WTC11 (cell line): ENCODE results near the gene SRPK1. TPM values are rescaled to one million over a fixed set of nuclear protein-coding genes. Genes with fewer than 3 reads are reported as not detected.

Source experiments
- ATAC-seq: fragments of 200-7000 bp; cut with Tn5 transposase; 2 replicates; pipeline ENCODE4 v1.10.0; 2021; ENCODE audit warnings: mild to moderate bottlenecking, moderate library complexity
- CTCF ChIA-PET: fragments of 300-600 bp; sonication (Branson Sonifier 250); formaldehyde crosslinking; loops from one replicate; lab custom pipeline; 2021; ENCODE audit warnings: antibody characterized with exemption; lab: Charles Lee
- POLR2A ChIA-PET: fragments of 350-600 bp; sonication (Branson Sonifier 250); formaldehyde crosslinking; loops from one replicate; lab custom pipeline; 2021; ENCODE audit warnings: antibody characterized with exemption; lab: Charles Lee
- DNase-seq: peaks from one replicate; pipeline ENCODE4 v3.0.0; 2021; ENCODE audit warnings: low spot score
- H3K27ac Mint-ChIP-seq: 2 replicates; pipeline ENCODE4 v1.8.0; 2021; ENCODE audit warnings: mixed read lengths
- H3K27me3 Mint-ChIP-seq: 2 replicates; pipeline ENCODE4 v1.8.0; 2021; ENCODE audit warnings: low read depth, mild to moderate bottlenecking, moderate library complexity, mixed read lengths
- H3K36me3 Mint-ChIP-seq: 2 replicates; pipeline ENCODE4 v1.8.0; 2021; ENCODE audit warnings: mixed read lengths
- H3K4me1 Mint-ChIP-seq: 2 replicates; pipeline ENCODE4 v1.8.0; 2022; ENCODE audit warnings: mixed read lengths
- H3K4me3 Mint-ChIP-seq: 2 replicates; pipeline ENCODE4 v1.8.0; 2021; ENCODE audit warnings: mild to moderate bottlenecking, moderate library complexity, mixed read lengths
- H3K9me3 Mint-ChIP-seq: 2 replicates; pipeline ENCODE4 v1.8.0; 2021; ENCODE audit warnings: mixed read lengths
- ATF1 ChIP-seq: sonication (generic); formaldehyde crosslinking; IDR thresholded peaks from 2 replicates; pipeline ENCODE4 v1.8.1; 2023; ENCODE audit warnings: mild to moderate bottlenecking, moderate library complexity, missing genetic modification reagents
- ATF2 ChIP-seq: sonication (generic); formaldehyde crosslinking; IDR thresholded peaks from 2 replicates; pipeline ENCODE4 v1.8.1; 2022; ENCODE audit warnings: low read depth, missing genetic modification reagents, borderline replicate concordance
- ATF6 ChIP-seq: sonication (generic); formaldehyde crosslinking; IDR thresholded peaks from 2 replicates; pipeline ENCODE4 v1.8.1; 2023; ENCODE audit warnings: mild to moderate bottlenecking, missing genetic modification reagents
- CTCF ChIP-seq: fragments of 200-600 bp; IDR thresholded peaks from 2 replicates; pipeline ENCODE4 v1.8.0; 2022; ENCODE audit warnings: antibody characterized with exemption
- E2F5 ChIP-seq: sonication (generic); formaldehyde crosslinking; IDR thresholded peaks from 2 replicates; pipeline ENCODE4 v1.8.1; 2022; ENCODE audit warnings: mild to moderate bottlenecking, moderate library complexity, missing genetic modification reagents
- ETV6 ChIP-seq: sonication (generic); formaldehyde crosslinking; IDR thresholded peaks from 2 replicates; pipeline ENCODE4 v1.8.1; 2022; ENCODE audit warnings: mild to moderate bottlenecking, missing genetic modification reagents
- JUN ChIP-seq: sonication (generic); formaldehyde crosslinking; IDR thresholded peaks from 2 replicates; pipeline ENCODE4 v1.8.0; 2023; ENCODE audit warnings: mild to moderate bottlenecking, missing genetic modification reagents
- MAX ChIP-seq: sonication (generic); formaldehyde crosslinking; IDR thresholded peaks from 2 replicates; pipeline ENCODE4 v1.8.0; 2022; ENCODE audit warnings: mild to moderate bottlenecking, missing genetic modification reagents
- MYBL2 ChIP-seq: sonication (generic); formaldehyde crosslinking; IDR thresholded peaks from 2 replicates; pipeline ENCODE4 v1.8.1; 2023; ENCODE audit warnings: mild to moderate bottlenecking, moderate library complexity, missing genetic modification reagents
- NFATC4 ChIP-seq: fragments of 250-450 bp; sonication (Bioruptor Pico); IDR thresholded peaks from 2 replicates; pipeline ENCODE4 v1.9.0; 2021; ENCODE audit warnings: mild to moderate bottlenecking
- NFE2L1 ChIP-seq: sonication (generic); formaldehyde crosslinking; IDR thresholded peaks from 2 replicates; pipeline ENCODE4 v1.8.1; 2023; ENCODE audit warnings: missing genetic modification reagents
- SMAD3 ChIP-seq: sonication (generic); formaldehyde crosslinking; IDR thresholded peaks from 2 replicates; pipeline ENCODE4 v1.8.0; 2022; ENCODE audit warnings: missing genetic modification reagents, mild to moderate bottlenecking, borderline replicate concordance
- SOX15 ChIP-seq: fragments of 250-450 bp; sonication (Bioruptor Pico); IDR thresholded peaks from 2 replicates; pipeline ENCODE4 v1.9.0; 2021; ENCODE audit warnings: mild to moderate bottlenecking
- TEAD1 ChIP-seq: sonication (generic); formaldehyde crosslinking; IDR thresholded peaks from 2 replicates; pipeline ENCODE4 v1.8.0; 2022; ENCODE audit warnings: mild to moderate bottlenecking, missing genetic modification reagents
- ZMAT4 ChIP-seq: fragments of 250-450 bp; sonication (Bioruptor Pico); IDR thresholded peaks from 2 replicates; pipeline ENCODE4 v1.9.0; 2021; ENCODE audit warnings: mild to moderate bottlenecking
- ZNF416 ChIP-seq: fragments of 250-450 bp; sonication (Bioruptor Pico); IDR thresholded peaks from 2 replicates; pipeline ENCODE4 v1.9.0; 2021; ENCODE audit warnings: mild to moderate bottlenecking, inconsistent platforms
- total RNA-seq: library from RNA; stranded (reverse); gene quantifications from 3 replicates; pipeline ENCODE4 v1.2.3, GENCODE V29; 2021
- TF ChIP-seq, protein P1 (sequence below): sonication (generic); formaldehyde crosslinking; IDR thresholded peaks from 2 replicates; pipeline ENCODE4 v1.8.0; 2022; ENCODE audit warnings: missing genetic modification reagents
- TF ChIP-seq, protein P2 (sequence below): sonication (generic); formaldehyde crosslinking; IDR thresholded peaks from 2 replicates; pipeline ENCODE4 v1.8.0; 2022; ENCODE audit warnings: mild to moderate bottlenecking, missing genetic modification reagents
- TF ChIP-seq, protein P3 (sequence below): fragments of 250-450 bp; sonication (Bioruptor Pico); IDR thresholded peaks from 2 replicates; pipeline ENCODE4 v2.1.2; 2022; ENCODE audit warnings: mild to moderate bottlenecking, moderate library complexity
- TF ChIP-seq, protein P4 (sequence below): sonication (generic); formaldehyde crosslinking; conservative IDR thresholded peaks from 2 replicates; pipeline ENCODE4 v1.8.1; 2022; ENCODE audit warnings: mild to moderate bottlenecking, missing genetic modification reagents
- TF ChIP-seq, protein P5 (sequence below): sonication (generic); formaldehyde crosslinking; IDR thresholded peaks from 2 replicates; pipeline ENCODE4 v1.8.1; 2023; ENCODE audit warnings: mild to moderate bottlenecking, missing genetic modification reagents, moderate library complexity

The SRPK1 gene
- total RNA-seq, 1 experiment from 2014 or later, result 100.0 TPM

- TF ChIP-seq ZNF416 (CRISPR knock-in tag), result 0 out of 2 replicates have a peak, but pooled peaks have one; percentile 61
- TF ChIP-seq, protein P1, sequence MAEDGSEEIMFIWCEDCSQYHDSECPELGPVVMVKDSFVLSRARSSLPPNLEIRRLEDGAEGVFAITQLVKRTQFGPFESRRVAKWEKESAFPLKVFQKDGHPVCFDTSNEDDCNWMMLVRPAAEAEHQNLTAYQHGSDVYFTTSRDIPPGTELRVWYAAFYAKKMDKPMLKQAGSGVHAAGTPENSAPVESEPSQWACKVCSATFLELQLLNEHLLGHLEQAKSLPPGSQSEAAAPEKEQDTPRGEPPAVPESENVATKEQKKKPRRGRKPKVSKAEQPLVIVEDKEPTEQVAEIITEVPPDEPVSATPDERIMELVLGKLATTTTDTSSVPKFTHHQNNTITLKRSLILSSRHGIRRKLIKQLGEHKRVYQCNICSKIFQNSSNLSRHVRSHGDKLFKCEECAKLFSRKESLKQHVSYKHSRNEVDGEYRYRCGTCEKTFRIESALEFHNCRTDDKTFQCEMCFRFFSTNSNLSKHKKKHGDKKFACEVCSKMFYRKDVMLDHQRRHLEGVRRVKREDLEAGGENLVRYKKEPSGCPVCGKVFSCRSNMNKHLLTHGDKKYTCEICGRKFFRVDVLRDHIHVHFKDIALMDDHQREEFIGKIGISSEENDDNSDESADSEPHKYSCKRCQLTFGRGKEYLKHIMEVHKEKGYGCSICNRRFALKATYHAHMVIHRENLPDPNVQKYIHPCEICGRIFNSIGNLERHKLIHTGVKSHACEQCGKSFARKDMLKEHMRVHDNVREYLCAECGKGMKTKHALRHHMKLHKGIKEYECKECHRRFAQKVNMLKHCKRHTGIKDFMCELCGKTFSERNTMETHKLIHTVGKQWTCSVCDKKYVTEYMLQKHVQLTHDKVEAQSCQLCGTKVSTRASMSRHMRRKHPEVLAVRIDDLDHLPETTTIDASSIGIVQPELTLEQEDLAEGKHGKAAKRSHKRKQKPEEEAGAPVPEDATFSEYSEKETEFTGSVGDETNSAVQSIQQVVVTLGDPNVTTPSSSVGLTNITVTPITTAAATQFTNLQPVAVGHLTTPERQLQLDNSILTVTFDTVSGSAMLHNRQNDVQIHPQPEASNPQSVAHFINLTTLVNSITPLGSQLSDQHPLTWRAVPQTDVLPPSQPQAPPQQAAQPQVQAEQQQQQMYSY (CRISPR knock-in tag), result no peak
- 0 out of 2 replicates have a peak, but pooled peaks have one; percentile 31 for TF ChIP-seq JUN (CRISPR knock-in tag)
- peak; percentile 94 for TF ChIP-seq E2F5 (CRISPR knock-in tag)
- no peak for TF ChIP-seq SOX15 (CRISPR knock-in tag)
- TF ChIP-seq, protein P2, sequence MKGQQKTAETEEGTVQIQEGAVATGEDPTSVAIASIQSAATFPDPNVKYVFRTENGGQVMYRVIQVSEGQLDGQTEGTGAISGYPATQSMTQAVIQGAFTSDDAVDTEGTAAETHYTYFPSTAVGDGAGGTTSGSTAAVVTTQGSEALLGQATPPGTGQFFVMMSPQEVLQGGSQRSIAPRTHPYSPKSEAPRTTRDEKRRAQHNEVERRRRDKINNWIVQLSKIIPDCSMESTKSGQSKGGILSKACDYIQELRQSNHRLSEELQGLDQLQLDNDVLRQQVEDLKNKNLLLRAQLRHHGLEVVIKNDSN, result no peak
- peak; percentile 54; the same call in 1 of the 2 replicates for TF ChIP-seq MAX (CRISPR knock-in tag)
Measured at GRCh38 chr6:35920793-35921732, at the start of gene SRPK1 (continued).

DNA sequence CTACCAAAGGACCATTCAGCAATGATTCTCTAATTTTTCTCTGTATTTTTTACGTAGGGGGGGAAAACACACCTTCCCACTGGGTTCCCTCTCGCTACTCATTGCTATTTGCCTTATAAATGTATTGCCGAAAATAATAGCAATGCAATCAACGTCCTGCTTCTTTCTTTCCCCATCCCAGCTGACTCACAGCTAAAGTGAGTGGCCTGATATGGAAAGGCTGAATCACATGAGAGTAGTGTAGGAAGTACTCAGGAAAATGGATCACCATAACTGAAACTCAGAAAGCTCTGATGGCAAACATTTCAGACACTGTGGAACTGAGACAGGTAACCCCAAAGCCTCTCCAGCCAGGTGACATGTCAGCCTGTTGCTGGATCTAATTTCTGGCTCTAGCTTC is 49.3 kb upstream of the SRPK1 start:
- H3K4me3 Mint-ChIP-seq, result no peak overlapping the region
- TF ChIP-seq SMAD3 (CRISPR knock-in tag) (no peak), CTCF (no peak), TEAD1 (CRISPR knock-in tag) (no peak), NFE2L1 (CRISPR knock-in tag) (no peak), MYBL2 (CRISPR knock-in tag) (no peak), ATF1 (CRISPR knock-in tag) (no peak), JUN (CRISPR knock-in tag) (no peak), ETV6 (no peak), ATF2 (CRISPR knock-in tag) (no peak), NFATC4 (CRISPR knock-in tag) (no peak), ATF6 (CRISPR knock-in tag) (no peak), SOX15 (CRISPR knock-in tag) (no peak), ZMAT4 (CRISPR knock-in tag) (no peak)
- TF ChIP-seq, protein P3, sequence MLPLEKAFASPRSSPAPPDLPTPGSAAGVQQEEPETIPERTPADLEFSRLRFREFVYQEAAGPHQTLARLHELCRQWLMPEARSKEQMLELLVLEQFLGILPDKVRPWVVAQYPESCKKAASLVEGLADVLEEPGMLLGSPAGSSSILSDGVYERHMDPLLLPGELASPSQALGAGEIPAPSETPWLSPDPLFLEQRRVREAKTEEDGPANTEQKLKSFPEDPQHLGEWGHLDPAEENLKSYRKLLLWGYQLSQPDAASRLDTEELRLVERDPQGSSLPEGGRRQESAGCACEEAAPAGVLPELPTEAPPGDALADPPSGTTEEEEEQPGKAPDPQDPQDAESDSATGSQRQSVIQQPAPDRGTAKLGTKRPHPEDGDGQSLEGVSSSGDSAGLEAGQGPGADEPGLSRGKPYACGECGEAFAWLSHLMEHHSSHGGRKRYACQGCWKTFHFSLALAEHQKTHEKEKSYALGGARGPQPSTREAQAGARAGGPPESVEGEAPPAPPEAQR (CRISPR knock-in tag), result no peak
- TF ChIP-seq, protein P4, sequence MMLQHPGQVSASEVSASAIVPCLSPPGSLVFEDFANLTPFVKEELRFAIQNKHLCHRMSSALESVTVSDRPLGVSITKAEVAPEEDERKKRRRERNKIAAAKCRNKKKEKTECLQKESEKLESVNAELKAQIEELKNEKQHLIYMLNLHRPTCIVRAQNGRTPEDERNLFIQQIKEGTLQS (CRISPR knock-in tag), result no peak
- TF ChIP-seq, protein P5, sequence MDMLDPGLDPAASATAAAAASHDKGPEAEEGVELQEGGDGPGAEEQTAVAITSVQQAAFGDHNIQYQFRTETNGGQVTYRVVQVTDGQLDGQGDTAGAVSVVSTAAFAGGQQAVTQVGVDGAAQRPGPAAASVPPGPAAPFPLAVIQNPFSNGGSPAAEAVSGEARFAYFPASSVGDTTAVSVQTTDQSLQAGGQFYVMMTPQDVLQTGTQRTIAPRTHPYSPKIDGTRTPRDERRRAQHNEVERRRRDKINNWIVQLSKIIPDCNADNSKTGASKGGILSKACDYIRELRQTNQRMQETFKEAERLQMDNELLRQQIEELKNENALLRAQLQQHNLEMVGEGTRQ (CRISPR knock-in tag), result no peak
- TF ChIP-seq, all 79 proteins: peak for 0
- Mint-ChIP-seq H3K27ac (no peak overlapping the region), H3K36me3 (no peaks in the 10 kb centered on the region), H3K9me3 (no peaks in the 10 kb centered on the region), H3K27me3 (no peaks in the 10 kb centered on the region), H3K4me1 (peaks cover 4% of the 10 kb centered on the region)
- ATAC-seq (no peak), DNase-seq (no peak)
- ChIA-PET CTCF (no interaction called here), POLR2A (no interaction called here)
